Measurements from ENCODE around the gene LRP3. TPM values are rescaled to one million over a fixed set of nuclear protein-coding genes. Genes with fewer than 3 reads are reported as not detected.

LRP3 gene
- total RNA-seq, 1 donor: 33.2 TPM

DNA sequence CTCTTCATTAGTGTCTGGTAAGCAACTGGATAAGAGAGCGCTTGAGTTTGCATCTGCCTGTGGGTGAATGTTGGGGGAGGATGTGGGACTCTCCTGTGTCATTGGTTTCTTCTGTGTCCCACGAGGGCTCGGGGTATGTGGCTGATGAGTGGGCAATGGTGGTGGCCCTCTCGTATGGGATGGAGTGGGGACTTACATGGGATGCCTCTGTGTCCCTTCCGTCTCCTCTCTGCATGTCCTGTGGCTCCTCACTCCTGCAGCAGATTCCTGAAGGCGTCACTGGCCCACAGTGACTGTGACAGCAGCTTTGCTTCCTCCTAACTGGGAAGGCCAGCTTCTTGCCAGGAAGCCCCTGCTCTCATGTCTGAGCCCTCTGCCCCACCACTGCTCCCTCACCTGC is 2.6 kb upstream of the LRP3 start:
- H3K4me3 ChIP-seq (ENCODE audit: low read depth, low read length): no peak overlapping the region
- no peak for DNase-seq (ENCODE audit: low read depth)
- TF ChIP-seq CTCF (IDR thresholded peaks at IDR 0.05; ENCODE audit: insufficient read depth, low read length): no peak

GRCh38 chr19:33192010-33192409 is 2.1 kb upstream of the LRP3 start:
- TF ChIP-seq CTCF (IDR thresholded peaks at IDR 0.05; ENCODE audit: insufficient read depth, low read length): no peak
- H3K4me3 ChIP-seq (ENCODE audit: low read depth, low read length): no peak overlapping the region
- no peak for DNase-seq (ENCODE audit: low read depth)

GRCh38 chr19:33193269-33193864 is 763 bp upstream of the LRP3 start:
- no peak for TF ChIP-seq CTCF (IDR thresholded peaks at IDR 0.05; ENCODE audit: insufficient read depth, low read length)
- no peak for DNase-seq (ENCODE audit: low read depth)
- H3K4me3 ChIP-seq (ENCODE audit: low read depth, low read length): peak overlapping the region; percentile 11

- peak overlapping the region; percentile 73 for H3K4me3 ChIP-seq (ENCODE audit: low read depth, low read length)
- no peak for DNase-seq (ENCODE audit: low read depth)
- no peak for TF ChIP-seq CTCF (IDR thresholded peaks at IDR 0.05; ENCODE audit: insufficient read depth, low read length)
Observed at GRCh38 chr19:33194532-33194885, 379 bp downstream of the LRP3 start.

DNA sequence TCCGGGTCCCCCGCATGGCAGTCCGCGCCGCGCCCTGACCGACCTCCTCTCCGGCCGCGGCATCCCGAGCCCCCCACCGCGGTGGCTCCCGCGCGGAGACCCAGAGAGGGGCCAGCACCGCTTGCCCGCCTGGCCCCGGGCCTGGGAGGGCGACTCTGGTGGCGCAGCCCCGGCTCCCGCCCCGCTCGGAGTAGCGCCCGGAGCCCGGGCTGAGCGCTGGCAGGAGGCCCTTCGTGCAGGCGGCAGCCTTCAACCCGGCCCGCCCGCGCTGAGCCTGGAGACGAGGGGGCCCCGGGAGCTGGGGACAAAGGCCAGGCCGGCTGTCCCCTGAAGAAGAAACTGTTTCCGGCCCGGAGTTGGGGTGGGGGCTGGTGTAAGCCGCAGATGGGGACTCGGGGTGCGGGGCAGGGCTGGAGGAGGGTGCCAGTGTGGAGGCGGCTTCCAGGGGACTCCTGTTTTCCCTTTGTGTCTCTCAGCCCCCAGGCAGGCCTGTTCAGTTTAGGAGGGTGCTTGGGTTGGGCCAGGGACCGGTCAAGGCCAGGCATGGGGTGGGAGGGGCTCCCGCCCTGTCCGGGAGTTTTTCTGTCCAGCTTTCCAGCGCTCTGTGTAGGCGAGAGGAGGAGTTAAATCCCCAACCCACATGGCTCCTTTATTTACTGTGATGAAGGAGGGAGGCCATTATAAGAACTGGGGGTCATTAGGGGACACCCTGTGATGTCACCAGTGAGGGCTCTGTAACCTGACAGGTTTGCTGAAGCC is 935 bp downstream of the LRP3 start:
- DNase-seq (ENCODE audit: low read depth): peak; percentile 63
- H3K4me3 ChIP-seq (ENCODE audit: low read depth, low read length): peak overlapping the region; percentile 73
- TF ChIP-seq CTCF (IDR thresholded peaks at IDR 0.05; ENCODE audit: insufficient read depth, low read length): no peak

DNA sequence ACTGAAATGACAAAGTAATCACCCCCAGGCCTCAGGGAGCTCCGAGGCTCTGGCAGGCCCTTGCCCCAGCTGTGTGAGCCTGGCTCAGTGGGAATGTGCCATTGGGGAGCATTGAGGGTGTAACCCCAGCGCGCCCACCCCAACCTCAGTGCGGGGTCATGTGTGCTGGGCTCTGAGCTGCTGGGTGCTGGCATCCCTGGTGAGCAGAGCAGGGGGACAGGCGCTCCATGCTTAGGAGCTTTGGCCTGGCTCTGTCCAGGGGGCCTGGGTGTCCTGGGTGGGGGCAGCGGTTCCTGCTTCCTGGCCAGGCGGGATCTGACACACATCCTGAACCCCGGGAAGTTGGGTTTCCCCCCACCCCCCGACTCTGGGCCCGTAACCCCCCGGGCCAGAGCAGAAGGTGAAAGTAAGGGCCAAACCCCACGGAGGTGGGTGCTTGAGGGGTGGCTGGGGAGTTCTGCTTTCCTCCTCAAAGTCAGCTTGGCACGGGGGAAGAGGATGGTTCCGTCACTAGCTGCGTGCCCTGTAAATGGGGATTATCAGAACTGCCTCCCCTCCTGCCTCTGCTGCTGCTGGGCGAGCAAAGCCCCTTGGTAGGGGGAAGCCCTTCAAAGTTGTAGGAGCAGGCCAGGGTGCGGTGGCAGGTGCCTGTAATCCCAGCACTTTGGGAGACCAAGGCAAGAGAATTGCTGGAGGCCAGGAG is 1.7 kb downstream of the LRP3 start:
- DNase-seq (ENCODE audit: low read depth): no peak
- TF ChIP-seq CTCF (IDR thresholded peaks at IDR 0.05; ENCODE audit: insufficient read depth, low read length): no peak

More for the DNA sequence above, 1.7 kb downstream of the LRP3 start:
- H3K4me3 ChIP-seq (ENCODE audit: low read depth, low read length): peak overlapping the region; percentile 73

Measured in fibroblast of the aortic adventitia (primary cell).